Measurements from ENCODE around the gene MAP2K6.

Gene MAP2K6

GRCh38 chr17:69448431-69449102 lies 34.1 kb downstream of the MAP2K6 start:
- TF ChIP-seq CTCF (IDR thresholded peaks at IDR 0.05; ENCODE audit: low read depth, low read length): no peak
- no peak for DNase-seq (ENCODE audit: extremely low read depth, low read depth)

GRCh38 chr17:69450131-69450530 lies 35.6 kb downstream of the MAP2K6 start:
- TF ChIP-seq CTCF (IDR thresholded peaks at IDR 0.05; ENCODE audit: low read depth, low read length): no peak

GRCh38 chr17:69450918-69451317 lies 36.4 kb downstream of the MAP2K6 start:
- DNase-seq (ENCODE audit: extremely low read depth, low read depth): no peak
- TF ChIP-seq CTCF (IDR thresholded peaks at IDR 0.05; ENCODE audit: low read depth, low read length): no peak

More at GRCh38 chr17:69450131-69450530, 35.6 kb downstream of the MAP2K6 start:
- DNase-seq (ENCODE audit: extremely low read depth, low read depth): no peak

- no peak for TF ChIP-seq CTCF (IDR thresholded peaks at IDR 0.05; ENCODE audit: low read depth, low read length)
- DNase-seq (ENCODE audit: extremely low read depth, low read depth): no peak
These were observed 37.2 kb downstream of the MAP2K6 start for GRCh38 chr17:69451416-69452394.

- no peak for DNase-seq (ENCODE audit: extremely low read depth, low read depth)
- TF ChIP-seq CTCF (IDR thresholded peaks at IDR 0.05; ENCODE audit: low read depth, low read length): no peak
These were observed 38.3 kb downstream of the MAP2K6 start for GRCh38 chr17:69452664-69453260.

GRCh38 chr17:69454051-69454450 lies 39.6 kb downstream of the MAP2K6 start:
- DNase-seq (ENCODE audit: extremely low read depth, low read depth): no peak
- TF ChIP-seq CTCF (IDR thresholded peaks at IDR 0.05; ENCODE audit: low read depth, low read length): no peak

Measured in AG09319 (cell line).